Adrenal gland (tissue), 5 donors: ENCODE measurements around the gene RYR3.

ENCODE experiments used
- POLR2A ChIP-seq, 2 donors: fragments of 450-650 bp; IDR thresholded peaks; one replicate each; pipeline ENCODE4 v1.6.1; 2017; ENCODE audit warnings: antibody characterized with exemption in 2 of 2, mild to moderate bottlenecking in 2 of 2, moderate library complexity in 1 of 2
- TF ChIP-seq, protein P1 (sequence below), 6 experiments: fragments of 450-650 bp in 4 of 6; fragments of 200-600 bp in 2 of 6; sonication (generic) in 1 of 6; IDR thresholded peaks; 1 replicate in 5 of 6; 2 replicates in 1 of 6; pipeline versions ENCODE4 v1.5.1 to v1.8.0; 2016 to 2021; ENCODE audit warnings: antibody characterized with exemption in 6 of 6, mild to moderate bottlenecking in 2 of 6, moderate library complexity in 1 of 6
- donor health status: DM: no; HTN: no; CAD: no.

- no peak for TF ChIP-seq POLR2A (IDR thresholded peaks at IDR 0.05)
- TF ChIP-seq, protein P1, sequence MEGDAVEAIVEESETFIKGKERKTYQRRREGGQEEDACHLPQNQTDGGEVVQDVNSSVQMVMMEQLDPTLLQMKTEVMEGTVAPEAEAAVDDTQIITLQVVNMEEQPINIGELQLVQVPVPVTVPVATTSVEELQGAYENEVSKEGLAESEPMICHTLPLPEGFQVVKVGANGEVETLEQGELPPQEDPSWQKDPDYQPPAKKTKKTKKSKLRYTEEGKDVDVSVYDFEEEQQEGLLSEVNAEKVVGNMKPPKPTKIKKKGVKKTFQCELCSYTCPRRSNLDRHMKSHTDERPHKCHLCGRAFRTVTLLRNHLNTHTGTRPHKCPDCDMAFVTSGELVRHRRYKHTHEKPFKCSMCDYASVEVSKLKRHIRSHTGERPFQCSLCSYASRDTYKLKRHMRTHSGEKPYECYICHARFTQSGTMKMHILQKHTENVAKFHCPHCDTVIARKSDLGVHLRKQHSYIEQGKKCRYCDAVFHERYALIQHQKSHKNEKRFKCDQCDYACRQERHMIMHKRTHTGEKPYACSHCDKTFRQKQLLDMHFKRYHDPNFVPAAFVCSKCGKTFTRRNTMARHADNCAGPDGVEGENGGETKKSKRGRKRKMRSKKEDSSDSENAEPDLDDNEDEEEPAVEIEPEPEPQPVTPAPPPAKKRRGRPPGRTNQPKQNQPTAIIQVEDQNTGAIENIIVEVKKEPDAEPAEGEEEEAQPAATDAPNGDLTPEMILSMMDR (IDR thresholded peaks at IDR 0.05): no peak
Observed at GRCh38 chr15:33646744-33647143, 336.0 kb downstream of the RYR3 start.
